MM.1S (cell line): ENCODE data around the gene SDK1.

Experiments
- CTCF ChIP-seq: fragments of 300-600 bp; sonication (generic); IDR thresholded peaks from 2 replicates; pipeline ENCODE4 v1.5.1; 2016; ENCODE audit warnings: antibody characterized with exemption, low read length, mixed read lengths
- EZH2 ChIP-seq: fragments of 300-600 bp; sonication (generic); optimal IDR thresholded peaks from 2 replicates; pipeline ENCODE3; 2017; ENCODE audit warnings: low read depth, mild to moderate bottlenecking, antibody characterized with exemption, low read length, mixed read lengths

GRCh38 chr7:4277936-4278335 is 976.9 kb downstream of the SDK1 start:
- TF ChIP-seq CTCF (no peak), EZH2 (no peak)
